OCI-LY7 (cell line): ENCODE data around the gene TIGD4. TPM values are rescaled to one million over a fixed set of nuclear protein-coding genes. Genes with fewer than 3 reads are reported as not detected.

ENCODE experiments used
- BruUV-seq: library from RNA; stranded (reverse); fragments of 400-500 nt; replicated peaks from 2 replicates; lab custom pipeline; 2021; lab: Mats Ljungman, UMichigan
- CTCF ChIA-PET: fragments of 300-600 bp; sonication (Branson Sonifier 250); formaldehyde crosslinking; loops from one replicate; lab custom pipeline; 2022; ENCODE audit warnings: antibody characterized with exemption; ENCODE audit not compliant: unreplicated experiment; lab: Charles Lee
- POLR2A ChIA-PET: fragments of 300-600 bp; sonication (Branson Sonifier 250); formaldehyde crosslinking; loops from one replicate; lab custom pipeline; 2022; ENCODE audit warnings: antibody characterized with exemption; lab: Charles Lee
- DNase-seq: peaks from one replicate; pipeline ENCODE4 v3.0.0-alpha.2; 2015; ENCODE audit warnings: low spot score
- H2AFZ ChIP-seq: fragments of 200-600 bp; sonication (generic), shearing (Covaris generic); 2 replicates; pipeline ENCODE4 v1.6.1; 2014; ENCODE audit warnings: mild to moderate bottlenecking, antibody characterized with exemption, low read length, moderate library complexity
- H3K27ac ChIP-seq: fragments of 200-600 bp; sonication (generic); 2 replicates; pipeline ENCODE4 v1.5.1; 2014; ENCODE audit warnings: mixed run types, low read depth, mild to moderate bottlenecking, moderate library complexity, low read length, inconsistent platforms; ENCODE audit not compliant: poor library complexity, severe bottlenecking
- H3K36me3 ChIP-seq: fragments of 200-600 bp; sonication (generic); 2 replicates; pipeline ENCODE4 v1.6.1; 2014; ENCODE audit warnings: mild to moderate bottlenecking, antibody characterized with exemption, low read length, moderate library complexity, mixed read lengths; ENCODE audit not compliant: insufficient read depth
- H3K4me1 ChIP-seq: fragments of 200-600 bp; sonication (generic); 2 replicates; pipeline ENCODE4 v1.5.1; 2014; ENCODE audit warnings: mild to moderate bottlenecking, low read length; ENCODE audit not compliant: insufficient read depth, poor library complexity, severe bottlenecking
- H3K4me2 ChIP-seq: fragments of 200-600 bp; sonication (generic); 2 replicates; pipeline ENCODE4 v1.6.1; 2014; ENCODE audit warnings: mild to moderate bottlenecking, low read length
- H3K4me3 ChIP-seq: fragments of 200-600 bp; sonication (generic); 2 replicates; pipeline ENCODE4 v1.5.1; 2014; ENCODE audit warnings: mild to moderate bottlenecking, low read depth, low read length; ENCODE audit not compliant: poor library complexity, severe bottlenecking
- H3K79me2 ChIP-seq: fragments of 200-600 bp; sonication (generic); 2 replicates; pipeline ENCODE4 v1.6.1; 2016; ENCODE audit warnings: low read depth, mild to moderate bottlenecking, low read length, moderate library complexity, mixed read lengths; ENCODE audit not compliant: insufficient read depth
- H3K9me2 ChIP-seq: fragments of 200-600 bp; sonication (generic); 2 replicates; pipeline ENCODE4 v1.6.1; 2016; ENCODE audit warnings: mild to moderate bottlenecking, low read length, mixed read lengths; ENCODE audit not compliant: insufficient read depth
- H3K9me3 ChIP-seq: fragments of 200-600 bp; sonication (generic); 2 replicates; pipeline ENCODE4 v1.6.1; 2014; ENCODE audit warnings: mild to moderate bottlenecking, mixed run types, low read length, mixed read lengths
- H4K20me1 ChIP-seq: fragments of 200-600 bp; sonication (generic); 2 replicates; pipeline ENCODE4 v1.6.1; 2014; ENCODE audit warnings: mild to moderate bottlenecking, antibody characterized with exemption, low read length, moderate library complexity, mixed read lengths; ENCODE audit not compliant: insufficient read depth
- CTCF ChIP-seq: fragments of 200-600 bp; sonication (generic); conservative IDR thresholded peaks from 2 replicates; pipeline ENCODE4 v1.5.1; 2014; ENCODE audit warnings: mild to moderate bottlenecking, antibody characterized with exemption, low read length, moderate library complexity, mixed read lengths
- EZH2phosphoT487 ChIP-seq: fragments of 200-600 bp; sonication (generic); IDR thresholded peaks from 2 replicates; pipeline ENCODE4 v1.6.1; 2018; ENCODE audit warnings: low read depth, borderline replicate concordance, mild to moderate bottlenecking, mixed run types, antibody characterized with exemption, low read length, moderate library complexity, mixed read lengths
- intact Hi-C: fragments of 100-400 bp; cut with micrococcal nuclease; formaldehyde crosslinking; loops from one replicate; pipeline ENCODE4 v1.10.0; 2022; ENCODE audit not compliant: unreplicated experiment
- total RNA-seq, 2 experiments: library from RNA; depleted of rRNA in 1 of 2; stranded (reverse); fragments of >200 nt in 1 of 2; shearing (Covaris generic) in 1 of 2; gene quantifications; 2 replicates each; pipeline ENCODE4 v1.2.3, GENCODE V29; 2014 to 2022

TIGD4 gene
- total RNA-seq, 2 experiments from 2014 or later: 1.0 to 1.5 TPM

GRCh38 chr4:152723236-152723635 is 56.3 kb downstream of the TIGD4 start:
- no peak for DNase-seq
- Histone ChIP-seq H3K4me2 (no peak overlapping the region), H4K20me1 (no peaks in the 10 kb centered on the region), H3K4me1 (no peaks in the 10 kb centered on the region), H3K9me2 (no peaks in the 10 kb centered on the region), H3K36me3 (no peaks in the 10 kb centered on the region), H3K27ac (no peak overlapping the region), H3K9me3 (no peaks in the 10 kb centered on the region), H3K4me3 (no peak overlapping the region), H2AFZ (no peak overlapping the region), H3K79me2 (no peaks in the 10 kb centered on the region)
- intact Hi-C loops: no loop called here
- TF ChIP-seq CTCF: no peak
- TF ChIP-seq EZH2phosphoT487: no peak
- no TSS peak for BruUV-seq
- ChIA-PET CTCF (no interaction called here), POLR2A (interaction anchor here (0.9 to 1.2 kb wide), 6 partner anchors 9 to 77 kb away, joined by 3 to 5 read pairs (median 3); no protein-coding TSS in a partner anchor)

DNA sequence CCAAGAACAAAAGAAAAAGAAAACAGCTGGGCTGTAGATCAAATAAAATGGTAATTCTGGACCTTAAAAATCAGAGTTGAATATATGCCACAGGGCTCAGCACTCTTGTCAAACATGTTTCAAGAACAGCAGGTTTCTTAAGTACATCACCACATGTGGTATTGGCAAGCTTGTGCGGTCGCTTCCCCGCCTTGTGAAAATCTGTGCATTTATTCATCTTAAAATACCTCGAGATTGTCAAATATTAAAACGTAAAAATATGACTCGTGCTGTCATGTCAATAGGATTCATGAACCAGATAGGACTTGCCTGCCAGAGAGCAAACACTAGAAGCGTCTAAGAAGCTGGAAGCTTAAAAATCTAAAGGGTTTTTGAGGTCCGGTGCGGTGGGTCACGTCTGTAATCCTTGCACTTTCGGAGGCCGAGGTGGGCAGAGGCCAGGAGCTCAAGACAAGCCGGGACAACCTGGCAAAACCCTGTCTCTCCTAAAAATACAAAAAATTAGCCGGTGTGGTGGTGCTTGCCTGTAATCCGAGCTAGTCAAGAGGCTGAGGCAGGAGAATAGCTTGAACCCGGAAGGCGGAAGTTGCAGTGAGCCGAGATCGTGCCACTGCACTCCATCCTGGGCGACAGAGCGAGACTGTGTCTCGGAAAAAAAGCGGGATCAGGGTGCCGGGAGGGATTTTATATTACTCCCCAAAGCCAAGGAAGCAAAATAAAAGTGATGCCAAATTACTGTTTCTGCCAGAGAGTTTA is 59.6 kb downstream of the TIGD4 start:
- ChIA-PET CTCF (no interaction called here), POLR2A (interaction anchor here (2.1 kb wide), 1 partner anchor 10 kb away, joined by 7 read pairs; no protein-coding TSS in a partner anchor)
- H3K27ac ChIP-seq: no peak overlapping the region
- BruUV-seq: no TSS peak
- no peak for TF ChIP-seq CTCF
- no peak for TF ChIP-seq EZH2phosphoT487
- H3K36me3 ChIP-seq: no peaks in the 10 kb centered on the region
- no peak for DNase-seq
- H4K20me1 ChIP-seq: no peaks in the 10 kb centered on the region
- no peaks in the 10 kb centered on the region for H3K9me2 ChIP-seq
- intact Hi-C loops: no loop called here
- H3K79me2 ChIP-seq: no peaks in the 10 kb centered on the region
- no peaks in the 10 kb centered on the region for H3K4me1 ChIP-seq
- H3K4me2 ChIP-seq: no peak overlapping the region
- no peak overlapping the region for H3K4me3 ChIP-seq
- H3K9me3 ChIP-seq: 0 out of 2 replicates have a peak, but pooled peaks cover 3% of the 10 kb centered on the region
- H2AFZ ChIP-seq: no peak overlapping the region

Other genes starting within 250 kb of the TIGD4 start
- 58.8 and 97.7 TPM in 2 replicates for gene FBXW7, start 243.6 kb downstream of the TIGD4 start, total RNA-seq (2014; rRNA removed; shearing (Covaris generic))
- 97.3 and 102 TPM in 2 replicates for gene FBXW7, start 243.6 kb downstream of the TIGD4 start, total RNA-seq (2022)
- 16.1 and 17.6 TPM in 2 replicates for gene TMEM154, start 99.7 kb downstream of the TIGD4 start, total RNA-seq (2014; rRNA removed; shearing (Covaris generic))
- 59.6 and 73.1 TPM in 2 replicates for gene TMEM154, start 99.7 kb downstream of the TIGD4 start, total RNA-seq (2022)
- gene ARFIP1, start 224 bp upstream of the TIGD4 start, total RNA-seq (2014; rRNA removed; shearing (Covaris generic)): 24.8 and 29.3 TPM in 2 replicates
- gene ARFIP1, start 224 bp upstream of the TIGD4 start, total RNA-seq (2022): 19.0 and 27.0 TPM in 2 replicates
- 0.03 and 0.13 TPM in 2 replicates for gene FHDC1, start 156.6 kb upstream of the TIGD4 start, total RNA-seq (2014; rRNA removed; shearing (Covaris generic))
- 0.04 and 0.06 TPM in 2 replicates for gene FHDC1, start 156.6 kb upstream of the TIGD4 start, total RNA-seq (2022)